ENCODE measurements around the gene HEPN1. TPM values are rescaled to one million over a fixed set of nuclear protein-coding genes. Genes with fewer than 3 reads are reported as not detected.
A peak's percentile ranks its signal among the peaks of the same experiment; 100 is the strongest.

HEPN1 gene
- total and polyA plus RNA-seq, 3 donors from 2014 or later: not detected

DNA sequence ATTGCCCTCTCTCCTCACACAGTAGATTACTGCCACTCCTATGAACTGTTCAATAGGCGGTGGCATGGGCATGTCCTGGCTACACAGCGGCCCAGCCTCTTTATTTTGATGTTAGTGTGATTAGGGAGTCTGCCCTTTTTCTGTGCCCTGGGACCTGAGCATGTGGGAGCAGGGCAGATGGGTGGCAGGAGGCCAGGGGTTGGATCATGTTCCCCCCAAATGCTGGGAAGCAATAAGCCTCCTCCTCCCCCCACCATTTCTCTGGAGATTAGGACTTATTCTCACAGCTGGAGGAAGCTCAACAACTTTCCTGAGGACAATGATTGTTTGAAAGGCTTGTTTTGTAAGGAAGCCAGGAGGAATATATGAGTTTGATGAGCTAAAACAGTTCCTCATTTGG, 848 bp downstream of the HEPN1 start:
- no peaks in the 10 kb centered on the region for H3K27me3 ChIP-seq
- no peak for DNase-seq
- H3K4me1 ChIP-seq: peaks cover 3% of the 10 kb centered on the region
- H3K27ac ChIP-seq: no peak overlapping the region
- no peak for TF ChIP-seq POLR2A (IDR thresholded peaks at IDR 0.05)
- TF ChIP-seq, protein P1, sequence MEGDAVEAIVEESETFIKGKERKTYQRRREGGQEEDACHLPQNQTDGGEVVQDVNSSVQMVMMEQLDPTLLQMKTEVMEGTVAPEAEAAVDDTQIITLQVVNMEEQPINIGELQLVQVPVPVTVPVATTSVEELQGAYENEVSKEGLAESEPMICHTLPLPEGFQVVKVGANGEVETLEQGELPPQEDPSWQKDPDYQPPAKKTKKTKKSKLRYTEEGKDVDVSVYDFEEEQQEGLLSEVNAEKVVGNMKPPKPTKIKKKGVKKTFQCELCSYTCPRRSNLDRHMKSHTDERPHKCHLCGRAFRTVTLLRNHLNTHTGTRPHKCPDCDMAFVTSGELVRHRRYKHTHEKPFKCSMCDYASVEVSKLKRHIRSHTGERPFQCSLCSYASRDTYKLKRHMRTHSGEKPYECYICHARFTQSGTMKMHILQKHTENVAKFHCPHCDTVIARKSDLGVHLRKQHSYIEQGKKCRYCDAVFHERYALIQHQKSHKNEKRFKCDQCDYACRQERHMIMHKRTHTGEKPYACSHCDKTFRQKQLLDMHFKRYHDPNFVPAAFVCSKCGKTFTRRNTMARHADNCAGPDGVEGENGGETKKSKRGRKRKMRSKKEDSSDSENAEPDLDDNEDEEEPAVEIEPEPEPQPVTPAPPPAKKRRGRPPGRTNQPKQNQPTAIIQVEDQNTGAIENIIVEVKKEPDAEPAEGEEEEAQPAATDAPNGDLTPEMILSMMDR (IDR thresholded peaks at IDR 0.05): no peak
- intact Hi-C loops (cut with DNase I; ENCODE audit: low total_unique reads): no loop called here
- H3K36me3 ChIP-seq (ENCODE audit: low read depth, missing control alignments): no peaks in the 10 kb centered on the region
- no peaks in the 10 kb centered on the region for H3K9me3 ChIP-seq
- no peak overlapping the region for H3K4me3 ChIP-seq
- 90 to 100% methylated on average over 2 of the region's 2 CpGs for WGBS, 2 donors

DNA sequence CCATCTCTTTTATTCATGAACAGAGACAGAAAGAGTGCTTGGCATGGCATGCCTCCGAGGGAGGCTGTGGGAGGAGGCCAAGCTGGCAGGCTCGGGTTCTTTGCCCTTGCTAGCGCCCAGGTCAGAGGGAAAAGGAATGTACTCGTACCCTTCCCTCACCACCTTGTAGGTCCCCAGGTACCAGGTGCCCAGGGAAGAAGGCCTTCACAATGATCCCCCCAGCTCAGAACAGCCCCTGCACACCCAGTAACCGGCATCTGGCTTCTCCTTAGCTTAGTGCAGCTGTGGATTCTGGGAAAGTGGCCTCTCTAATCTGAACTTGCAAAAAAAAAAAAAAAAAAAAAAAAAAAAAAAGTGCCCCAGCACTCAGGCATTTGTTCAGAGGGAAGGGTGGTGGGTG, 1.3 kb downstream of the HEPN1 start:
- Histone ChIP-seq H3K4me1 (peaks cover 3% of the 10 kb centered on the region), H3K4me3 (peak overlapping the region in 1 of 2 donors; percentile 64), H3K36me3 (ENCODE audit: low read depth, missing control alignments) (no peaks in the 10 kb centered on the region), H3K27me3 (no peaks in the 10 kb centered on the region), H3K9me3 (no peaks in the 10 kb centered on the region), H3K27ac (no peak overlapping the region)
- TF ChIP-seq, protein P1 (IDR thresholded peaks at IDR 0.05): no peak
- no peak for TF ChIP-seq POLR2A (IDR thresholded peaks at IDR 0.05)
- intact Hi-C loops (cut with DNase I; ENCODE audit: low total_unique reads): no loop called here
- DNase-seq: no peak
- WGBS, 2 donors: 75 to 81% methylated on average over 4 to 5 of the region's 5 CpGs

DNA sequence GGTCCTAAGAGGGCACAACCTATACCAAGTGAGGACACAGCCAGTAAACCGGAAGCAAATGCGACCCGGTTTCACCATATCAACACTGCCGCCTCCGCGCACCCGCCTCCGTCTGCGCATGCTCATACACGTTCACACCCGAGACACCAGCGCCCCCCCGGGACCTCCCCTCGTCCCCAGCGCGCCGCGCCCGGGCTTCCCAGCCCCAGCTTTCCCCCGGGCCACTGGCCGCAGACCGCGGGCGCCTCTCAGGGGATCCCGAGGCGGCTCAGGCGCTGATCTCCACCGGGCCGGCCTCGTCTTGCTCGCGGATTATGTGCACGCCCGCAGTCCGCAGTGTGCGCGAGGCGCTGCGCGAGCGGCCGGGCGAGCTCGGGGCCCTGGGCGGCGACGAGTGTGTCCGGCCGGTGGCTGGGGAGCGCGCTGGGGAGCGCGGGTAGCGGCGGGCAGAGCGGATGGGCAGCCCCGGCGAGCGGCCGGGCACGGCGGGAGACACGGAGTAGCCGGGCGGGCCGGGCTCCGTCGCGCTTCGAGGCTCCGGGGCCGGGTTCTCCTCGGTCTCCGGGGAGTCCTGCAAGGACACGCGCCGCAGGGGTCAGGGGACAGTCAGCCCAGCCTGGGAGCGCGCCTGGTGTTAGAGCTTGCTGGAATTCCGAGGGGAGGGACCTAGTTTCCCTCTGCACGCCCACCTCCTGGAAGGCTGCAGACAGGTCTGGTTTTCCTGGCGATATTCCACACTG, 2.0 kb downstream of the HEPN1 start:
- TF ChIP-seq, protein P1 (IDR thresholded peaks at IDR 0.05): no peak
- no peak for TF ChIP-seq POLR2A (IDR thresholded peaks at IDR 0.05)
- Histone ChIP-seq H3K27ac (peak overlapping the region in 1 of 2 donors; percentile 33), H3K4me3 (peak overlapping the region; percentile 49 to 64), H3K4me1 (peaks cover 3% of the 10 kb centered on the region), H3K36me3 (ENCODE audit: low read depth, missing control alignments) (no peaks in the 10 kb centered on the region), H3K27me3 (no peaks in the 10 kb centered on the region), H3K9me3 (no peaks in the 10 kb centered on the region)
- intact Hi-C loops (cut with DNase I; ENCODE audit: low total_unique reads): no loop called here
- 4 to 19% methylated on average over 8 to 82 of the region's 82 CpGs for WGBS, 2 donors
- DNase-seq: peak; percentile 89

DNA sequence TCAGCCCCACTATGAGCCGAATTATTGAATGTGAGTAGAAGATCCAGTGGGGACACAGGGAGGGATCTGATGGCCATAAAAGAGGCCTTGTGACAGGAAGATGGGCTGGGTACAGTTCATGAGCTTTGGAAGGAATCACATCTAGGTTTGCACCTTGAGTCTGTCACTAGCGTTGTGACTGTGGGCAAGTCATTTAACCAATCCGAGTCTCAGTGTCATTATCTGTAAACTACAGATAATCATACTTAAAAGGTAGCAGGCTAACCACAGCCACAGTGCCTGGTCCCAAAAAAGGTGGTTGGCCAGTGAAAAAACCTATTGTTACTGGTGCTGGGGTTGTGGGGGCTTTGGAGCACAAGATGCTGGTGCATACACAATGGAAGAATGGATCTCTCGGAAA, 3.8 kb downstream of the HEPN1 start:
- 83 to 89% methylated on average over 4 of the region's 4 CpGs for WGBS, 2 donors
- Histone ChIP-seq H3K27me3 (no peaks in the 10 kb centered on the region), H3K9me3 (no peaks in the 10 kb centered on the region), H3K27ac (no peak overlapping the region), H3K36me3 (ENCODE audit: low read depth, missing control alignments) (no peaks in the 10 kb centered on the region), H3K4me1 (peaks cover 3% of the 10 kb centered on the region), H3K4me3 (no peak overlapping the region)
- intact Hi-C loops (cut with DNase I; ENCODE audit: low total_unique reads): no loop called here
- no peak for DNase-seq
- no peak for TF ChIP-seq POLR2A (IDR thresholded peaks at IDR 0.05)
- TF ChIP-seq, protein P1 (IDR thresholded peaks at IDR 0.05): no peak

DNA sequence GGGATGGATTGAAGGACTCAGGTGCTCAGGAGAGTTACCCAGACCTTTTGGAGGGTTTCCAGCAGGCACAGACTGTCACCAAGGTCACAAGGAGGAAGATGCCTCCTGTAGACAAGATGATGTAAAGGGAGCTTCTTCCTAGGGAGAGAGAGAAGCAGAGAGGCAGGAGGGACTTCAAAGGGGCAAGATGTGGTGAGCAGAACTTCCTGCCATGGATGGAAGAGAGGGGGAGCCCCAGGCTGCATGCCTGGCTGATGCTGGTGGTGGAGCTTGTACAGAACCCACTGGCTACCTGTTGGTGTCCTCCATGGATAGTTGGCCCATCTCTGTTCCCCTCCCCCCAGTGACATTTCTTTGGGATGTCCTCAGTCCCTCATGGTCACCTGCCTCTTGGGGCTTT, 4.2 kb downstream of the HEPN1 start:
- Histone ChIP-seq H3K27me3 (no peaks in the 10 kb centered on the region), H3K36me3 (ENCODE audit: low read depth, missing control alignments) (no peaks in the 10 kb centered on the region), H3K9me3 (no peaks in the 10 kb centered on the region), H3K4me3 (no peak overlapping the region), H3K4me1 (peaks cover 3% of the 10 kb centered on the region), H3K27ac (no peak overlapping the region)
- DNase-seq: no peak
- intact Hi-C loops (cut with DNase I; ENCODE audit: low total_unique reads): no loop called here
- no peak for TF ChIP-seq POLR2A (IDR thresholded peaks at IDR 0.05)
- TF ChIP-seq, protein P1 (IDR thresholded peaks at IDR 0.05): no peak
